Lower leg skin (tissue), 4 donors: ENCODE measurements around the gene USF2. TPM values are rescaled to one million over a fixed set of nuclear protein-coding genes. Genes with fewer than 3 reads are reported as not detected.
A peak's percentile ranks its signal among the peaks of the same experiment; 100 is the strongest.

Experiments used
- DNase-seq, 2 donors: peaks; one replicate each; pipeline ENCODE4 v3.0.0-alpha.2; 2019; ENCODE audit warnings: low spot score in 2 of 2
- H3K4me3 ChIP-seq: fragments of 200-600 bp; sonication (generic); 2 replicates; pipeline ENCODE4 v1.5.1; 2017; ENCODE audit warnings: mild to moderate bottlenecking, low read depth; ENCODE audit not compliant: poor library complexity, severe bottlenecking
- POLR2A ChIP-seq, 2 donors: fragments of 450-650 bp; IDR thresholded peaks; one replicate each; pipeline ENCODE4 v1.6.1; 2016 to 2017; ENCODE audit warnings: antibody characterized with exemption in 2 of 2, mild to moderate bottlenecking in 1 of 2, moderate library complexity in 1 of 2
- WGBS, 2 donors: methylation state at CpG; one replicate each; pipeline ENCODE4 v1.1.5; 2018; 5-methylcytosine and 5-hydroxymethylcytosine counted together
- intact Hi-C: fragments of 100-400 bp; cut with DNase I; formaldehyde crosslinking; loops from one replicate; pipeline ENCODE4 v1.15.0; 2023; ENCODE audit warnings: low total_unique reads
- total RNA-seq, 4 donors: library from RNA; depleted of rRNA; stranded (reverse); fragments of >200 nt; gene quantifications; one replicate each; pipeline ENCODE4 v1.1.0, GENCODE V29; 2016
- TF ChIP-seq, protein P1 (sequence below), 3 donors: fragments of 450-650 bp; IDR thresholded peaks; one replicate each; pipeline ENCODE4 v1.5.1; 2016; ENCODE audit warnings: antibody characterized with exemption in 3 of 3, mild to moderate bottlenecking in 3 of 3, moderate library complexity in 2 of 3

USF2 gene
- total RNA-seq, 4 donors from 2014 or later = 95.9 to 126 (median 120) TPM

DNA sequence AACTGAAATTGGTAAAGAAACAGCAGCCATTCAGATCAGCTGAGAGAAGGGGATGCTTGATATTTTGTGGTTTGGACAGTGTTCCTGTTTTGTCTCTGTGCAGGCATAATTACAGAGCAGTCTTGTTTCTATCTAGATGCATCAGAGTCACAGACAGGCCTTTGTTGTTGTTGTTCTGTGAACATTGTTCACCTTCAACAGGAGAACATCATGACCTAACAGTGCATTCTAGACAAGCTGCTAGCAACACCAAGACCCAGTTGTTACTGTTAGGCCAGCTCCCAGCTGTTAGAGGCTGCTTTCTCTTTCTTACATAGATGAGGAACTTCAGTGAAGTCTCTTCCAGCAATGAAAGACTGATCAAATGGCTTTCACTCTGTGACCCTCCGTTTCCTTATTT lies 28.4 kb upstream of the USF2 start:
- H3K4me3 ChIP-seq = no peak overlapping the region
- DNase-seq = no peak
- WGBS, 2 donors = 77 to 89% methylated on average over 1 of the region's 1 CpG
- intact Hi-C loops = no loop called here
- no peak for TF ChIP-seq POLR2A (IDR thresholded peaks at IDR 0.05)
- TF ChIP-seq, protein P1, sequence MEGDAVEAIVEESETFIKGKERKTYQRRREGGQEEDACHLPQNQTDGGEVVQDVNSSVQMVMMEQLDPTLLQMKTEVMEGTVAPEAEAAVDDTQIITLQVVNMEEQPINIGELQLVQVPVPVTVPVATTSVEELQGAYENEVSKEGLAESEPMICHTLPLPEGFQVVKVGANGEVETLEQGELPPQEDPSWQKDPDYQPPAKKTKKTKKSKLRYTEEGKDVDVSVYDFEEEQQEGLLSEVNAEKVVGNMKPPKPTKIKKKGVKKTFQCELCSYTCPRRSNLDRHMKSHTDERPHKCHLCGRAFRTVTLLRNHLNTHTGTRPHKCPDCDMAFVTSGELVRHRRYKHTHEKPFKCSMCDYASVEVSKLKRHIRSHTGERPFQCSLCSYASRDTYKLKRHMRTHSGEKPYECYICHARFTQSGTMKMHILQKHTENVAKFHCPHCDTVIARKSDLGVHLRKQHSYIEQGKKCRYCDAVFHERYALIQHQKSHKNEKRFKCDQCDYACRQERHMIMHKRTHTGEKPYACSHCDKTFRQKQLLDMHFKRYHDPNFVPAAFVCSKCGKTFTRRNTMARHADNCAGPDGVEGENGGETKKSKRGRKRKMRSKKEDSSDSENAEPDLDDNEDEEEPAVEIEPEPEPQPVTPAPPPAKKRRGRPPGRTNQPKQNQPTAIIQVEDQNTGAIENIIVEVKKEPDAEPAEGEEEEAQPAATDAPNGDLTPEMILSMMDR (IDR thresholded peaks at IDR 0.05) = no peak

DNA sequence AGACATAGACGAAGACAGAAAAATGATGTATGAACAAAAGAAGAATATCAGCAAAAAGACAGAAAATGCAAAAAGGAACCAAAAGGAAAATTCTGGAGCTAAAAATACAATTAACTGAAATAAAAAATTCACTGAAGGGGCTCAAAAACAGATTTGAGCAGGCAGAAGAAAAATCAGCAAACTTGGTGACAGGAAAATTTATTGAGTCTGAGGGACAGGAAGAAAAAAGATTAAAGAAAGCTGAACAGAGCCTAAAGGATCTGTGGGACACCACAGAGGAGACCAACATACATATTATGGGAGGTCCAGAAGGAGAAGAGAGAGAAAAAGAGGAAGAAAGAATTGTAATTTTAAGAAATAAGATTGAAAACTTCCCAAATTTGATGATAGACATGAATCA lies 27.3 kb upstream of the USF2 start:
- intact Hi-C loops = no loop called here
- WGBS, 2 donors = 91% methylated on average over 1 of the region's 1 CpG
- no peak overlapping the region for H3K4me3 ChIP-seq
- DNase-seq = no peak
- TF ChIP-seq, protein P1 (IDR thresholded peaks at IDR 0.05) = no peak
- TF ChIP-seq POLR2A (IDR thresholded peaks at IDR 0.05) = no peak

DNA sequence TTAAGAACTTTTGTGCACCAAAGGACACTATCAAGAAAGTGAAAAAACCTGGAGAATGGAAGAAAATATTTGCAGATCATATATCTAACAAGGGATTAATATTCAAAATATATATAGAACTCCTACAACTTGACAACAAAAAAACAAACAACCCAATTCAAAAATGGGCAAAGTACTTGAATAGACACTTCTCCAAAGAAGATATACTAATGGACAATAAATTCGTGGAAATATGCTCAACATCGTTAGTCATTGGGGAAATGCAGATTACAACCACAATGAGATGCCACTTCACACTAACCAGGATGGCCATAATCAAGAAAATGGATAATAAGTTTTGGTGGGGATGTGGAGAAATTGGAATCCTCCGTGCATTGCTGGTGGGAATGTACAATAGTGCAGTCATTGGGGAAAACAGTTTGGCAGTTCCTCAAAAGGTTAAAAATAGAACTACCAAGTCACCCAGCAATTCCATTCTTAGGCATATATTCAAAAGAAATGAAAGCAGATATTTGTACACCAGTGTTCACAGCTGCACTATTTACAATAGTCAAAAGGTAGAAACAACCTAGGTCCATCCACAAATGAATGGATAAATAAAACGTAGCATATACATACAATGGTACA lies 22.2 kb upstream of the USF2 start:
- TF ChIP-seq, protein P1 (IDR thresholded peaks at IDR 0.05) = no peak
- TF ChIP-seq POLR2A (IDR thresholded peaks at IDR 0.05) = no peak
- intact Hi-C loops = no loop called here
- 69 to 71% methylated on average over 4 of the region's 4 CpGs for whole genome bisulfite sequencing, 2 donors
- no peak for DNase-seq
- no peak overlapping the region for H3K4me3 ChIP-seq

DNA sequence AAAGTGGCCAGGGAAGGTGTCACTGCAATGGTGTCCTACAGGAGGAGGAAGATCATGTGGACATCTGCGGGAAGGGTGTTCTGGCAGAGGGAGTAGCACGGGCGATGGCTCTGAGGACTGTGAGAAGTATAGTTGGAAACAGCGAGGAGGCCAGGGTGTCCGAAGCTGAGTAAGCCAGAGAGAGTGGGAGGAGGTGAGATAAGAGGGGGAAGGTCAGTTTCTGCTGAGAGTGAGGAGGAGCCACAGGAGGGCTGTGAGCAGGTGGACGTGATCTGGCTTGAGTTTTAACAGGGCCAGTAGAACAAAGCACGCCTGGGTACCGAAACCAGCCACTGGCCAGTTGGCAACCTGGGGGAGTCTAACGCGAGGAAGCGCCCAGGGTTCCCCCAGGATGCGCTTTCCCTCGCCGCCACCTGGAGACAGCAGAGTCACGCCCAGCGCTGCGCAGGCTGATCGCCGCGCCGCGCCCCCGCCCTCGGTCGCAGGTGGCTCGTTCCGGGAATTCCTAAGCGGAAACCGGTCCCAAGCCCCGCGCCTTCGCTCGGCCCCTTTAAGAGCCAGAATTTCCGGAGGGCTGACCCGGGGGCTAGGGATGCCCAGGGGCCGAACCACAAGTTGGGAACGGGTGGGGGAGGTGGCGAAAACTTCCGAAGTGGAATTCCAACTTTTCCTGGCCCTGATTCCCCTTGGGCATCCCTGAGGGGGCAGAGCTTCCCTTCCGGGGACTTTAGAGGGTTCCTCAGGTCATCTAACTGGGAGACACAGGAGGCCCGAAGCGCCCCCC lies 21.0 kb upstream of the USF2 start:
- intact Hi-C loops = no loop called here
- peak; percentile 54 to 92 for DNase-seq
- TF ChIP-seq, protein P1 (IDR thresholded peaks at IDR 0.05) = peak in 1 of 3 donors; percentile 6
- no peak for TF ChIP-seq POLR2A (IDR thresholded peaks at IDR 0.05)
- 3 to 4% methylated on average over 40 to 41 of the region's 42 CpGs for WGBS, 2 donors
- peak overlapping the region; percentile 73 for H3K4me3 ChIP-seq

DNA sequence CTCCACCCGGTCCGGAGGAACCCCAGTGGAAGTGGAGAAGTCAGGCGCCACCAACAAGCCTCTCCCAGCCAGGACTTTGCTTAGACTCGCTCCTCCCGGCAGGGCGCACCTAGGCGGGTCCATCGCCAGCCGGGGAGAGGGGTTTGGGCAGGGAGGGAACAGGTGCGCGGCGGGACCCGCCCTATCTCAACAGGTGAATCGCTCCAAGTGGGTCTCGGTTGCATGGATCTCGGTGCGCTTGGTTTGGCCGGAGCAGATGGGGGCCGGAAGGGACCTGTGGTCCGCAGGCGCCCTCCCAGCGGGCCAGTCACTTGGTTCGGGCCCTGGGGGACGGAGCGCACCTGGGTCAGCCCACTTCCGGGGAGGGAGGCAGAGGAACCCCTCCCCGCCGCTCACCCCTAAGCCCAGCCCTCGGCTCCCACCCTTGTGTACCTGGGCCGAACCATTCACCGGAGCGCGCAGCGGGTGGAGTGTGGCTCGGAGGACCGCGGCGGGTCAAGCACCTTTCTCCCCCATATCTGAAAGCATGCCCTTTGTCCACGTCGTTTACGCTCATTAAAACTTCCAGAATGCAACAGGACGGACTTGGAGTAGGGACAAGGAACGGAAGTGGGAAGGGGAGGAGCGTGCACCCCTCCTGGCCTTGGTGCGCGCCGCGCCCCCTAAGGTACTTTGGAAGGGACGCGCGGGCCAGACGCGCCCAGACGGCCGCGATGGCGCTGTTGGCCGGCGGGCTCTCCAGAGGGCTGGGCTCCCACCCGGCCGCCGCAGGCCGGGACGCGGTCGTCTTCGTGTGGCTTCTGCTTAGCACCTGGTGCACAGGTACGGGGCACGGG lies 20.2 kb upstream of the USF2 start, which contains the start of gene LSR:
TSS of gene LSR (plus strand) at position 693 of the 836 bp plus-strand sequence. CDS start at position 714, 21 bp downstream.
- peak; percentile 70 to 93 for DNase-seq
- no peak for TF ChIP-seq POLR2A (IDR thresholded peaks at IDR 0.05)
- TF ChIP-seq, protein P1 (IDR thresholded peaks at IDR 0.05) = peak in 1 of 3 donors; percentile 20
- WGBS, 2 donors = 0 to 1% methylated on average over 35 to 41 of the region's 69 CpGs
- intact Hi-C loops = no loop called here
- peak within 1 kb of the TSS; percentile 73 for H3K4me3 ChIP-seq
